NCI-H345 treated with DMSO at 0.1 percent for 48 hours (cell line): ENCODE measurements around the gene DDA1.

Experiments
- DNase-seq: peaks from one replicate; lab custom pipeline; 2025; ENCODE audit not compliant: unreplicated experiment; lab: John Stamatoyannopoulos, UW

The DDA1 gene

GRCh38 chr19:17311455-17312188, 2.3 kb downstream of the DDA1 start:
- no peak for DNase-seq

- no peak for DNase-seq
These were observed 3.1 kb downstream of the DDA1 start for GRCh38 chr19:17312189-17313113.

- DNase-seq, result no peak
These were observed 4.7 kb downstream of the DDA1 start for GRCh38 chr19:17314007-17314593.

GRCh38 chr19:17318966-17319365, 9.6 kb downstream of the DDA1 start:
- DNase-seq, result no peak

- DNase-seq, result no peak
These were observed 10.3 kb downstream of the DDA1 start for GRCh38 chr19:17319473-17320238.

GRCh38 chr19:17320435-17320834, 11.1 kb downstream of the DDA1 start:
- DNase-seq, result no peak

GRCh38 chr19:17321655-17322489, 12.5 kb downstream of the DDA1 start:
- no peak for DNase-seq

GRCh38 chr19:17322854-17323253, 13.5 kb downstream of the DDA1 start:
- no peak for DNase-seq

- no peak for DNase-seq
These were observed 14.1 kb downstream of the DDA1 start for GRCh38 chr19:17323300-17323963.

- no peak for DNase-seq
These were observed 14.6 kb downstream of the DDA1 start for GRCh38 chr19:17323964-17324332.

GRCh38 chr19:17324357-17325114, 15.2 kb downstream of the DDA1 start:
- DNase-seq, result no peak

GRCh38 chr19:17325133-17325532, 15.8 kb downstream of the DDA1 start:
- no peak for DNase-seq

GRCh38 chr19:17325881-17326594, 16.7 kb downstream of the DDA1 start:
- DNase-seq, result no peak

GRCh38 chr19:17326595-17326966, 17.2 kb downstream of the DDA1 start:
- DNase-seq, result no peak

- no peak for DNase-seq
These were observed 17.8 kb downstream of the DDA1 start for GRCh38 chr19:17327068-17327653.

- DNase-seq, result no peak
These were observed 18.5 kb downstream of the DDA1 start for GRCh38 chr19:17327654-17328516.
